HG02885 (cell line): ENCODE data around the gene AKAP3.

Experiments
- ATAC-seq: cut with Tn5 transposase; IDR thresholded peaks from one replicate; pipeline ENCODE4 v1.9.1; 2021; ENCODE audit warnings: mild to moderate bottlenecking; ENCODE audit not compliant: unreplicated experiment, poor library complexity

The AKAP3 gene

DNA sequence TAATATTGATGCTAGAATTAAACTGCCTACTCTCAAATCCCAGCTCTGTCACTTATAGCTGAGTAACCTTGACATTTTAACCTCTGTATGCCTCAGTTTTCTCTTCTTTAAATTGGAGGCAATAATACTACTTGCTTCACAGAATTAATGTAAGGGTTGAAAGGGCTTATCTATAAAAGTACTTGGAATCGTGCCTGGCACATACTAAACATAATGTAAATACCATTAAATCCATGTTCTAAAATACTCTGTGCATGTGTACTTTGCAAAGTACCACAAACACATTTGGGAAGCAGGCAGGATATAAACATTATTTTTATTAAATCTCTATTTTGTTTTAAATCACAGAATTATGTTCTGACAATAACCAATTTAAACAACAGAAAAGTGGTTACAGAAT is 44.9 kb downstream of the AKAP3 start:
- ATAC-seq = no peak

DNA sequence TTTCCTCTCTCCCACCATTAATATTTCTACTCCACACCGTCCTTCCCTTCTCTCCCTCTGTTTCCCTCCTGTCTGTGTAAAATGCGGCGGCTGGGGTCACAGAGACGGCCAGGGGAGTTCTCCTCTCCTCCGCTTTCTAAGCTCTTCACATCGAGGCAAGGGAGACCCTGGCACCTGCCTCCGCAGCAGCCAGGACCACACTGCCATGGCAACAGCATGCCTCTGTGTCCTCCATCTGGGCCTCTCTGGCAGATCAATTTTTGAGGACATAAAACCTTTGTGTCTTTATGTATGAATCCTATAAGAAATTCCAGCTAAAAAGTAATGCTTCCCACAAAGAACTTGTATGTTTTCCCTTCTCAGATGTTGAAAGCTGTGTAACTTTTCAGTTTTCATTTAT is 45.4 kb downstream of the AKAP3 start:
- ATAC-seq = no peak

DNA sequence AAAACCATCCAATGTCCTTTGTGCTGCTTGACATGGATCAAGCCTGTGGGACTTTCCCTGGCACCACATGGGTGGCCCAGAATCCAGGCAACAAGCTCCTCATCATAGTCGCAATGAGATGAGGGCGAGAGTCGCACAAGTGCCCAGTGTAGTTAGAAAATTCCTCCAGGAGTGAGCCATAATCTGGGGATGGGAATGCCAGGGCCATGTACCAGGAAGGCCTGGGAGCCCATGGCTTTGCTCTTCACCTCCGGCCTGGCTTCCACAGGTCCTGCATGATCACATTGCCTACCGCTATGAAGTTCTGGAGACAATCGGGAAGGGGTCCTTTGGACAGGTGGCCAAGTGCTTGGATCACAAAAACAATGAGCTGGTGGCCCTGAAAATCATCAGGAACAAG is 53.0 kb downstream of the AKAP3 start:
- ATAC-seq = no peak

DNA sequence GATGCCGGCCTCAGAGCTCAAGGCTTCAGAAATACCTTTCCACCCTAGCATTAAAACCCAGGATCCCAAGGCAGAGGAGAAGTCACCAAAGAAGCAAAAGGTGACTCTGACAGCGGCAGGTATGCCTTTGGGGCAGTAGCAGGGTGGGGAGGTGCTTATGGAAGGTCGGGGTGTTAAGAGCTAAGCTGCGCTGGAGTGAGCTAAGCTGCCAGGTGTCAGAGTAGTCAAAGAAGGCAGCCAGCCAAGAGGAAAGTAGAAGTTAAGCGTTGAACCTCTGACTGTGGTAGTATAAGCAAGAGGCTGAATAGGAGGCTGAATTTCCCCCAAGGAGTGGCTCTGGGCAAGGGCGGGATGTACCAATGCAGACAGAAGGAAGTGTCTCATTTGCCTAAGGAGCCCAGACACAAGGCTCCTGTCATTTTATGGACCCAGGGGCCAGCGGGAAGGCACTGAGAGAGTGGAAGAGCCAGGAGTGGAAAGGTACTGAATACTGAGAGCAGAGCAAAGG is 57.6 kb downstream of the AKAP3 start:
- ATAC-seq = no peak

DNA sequence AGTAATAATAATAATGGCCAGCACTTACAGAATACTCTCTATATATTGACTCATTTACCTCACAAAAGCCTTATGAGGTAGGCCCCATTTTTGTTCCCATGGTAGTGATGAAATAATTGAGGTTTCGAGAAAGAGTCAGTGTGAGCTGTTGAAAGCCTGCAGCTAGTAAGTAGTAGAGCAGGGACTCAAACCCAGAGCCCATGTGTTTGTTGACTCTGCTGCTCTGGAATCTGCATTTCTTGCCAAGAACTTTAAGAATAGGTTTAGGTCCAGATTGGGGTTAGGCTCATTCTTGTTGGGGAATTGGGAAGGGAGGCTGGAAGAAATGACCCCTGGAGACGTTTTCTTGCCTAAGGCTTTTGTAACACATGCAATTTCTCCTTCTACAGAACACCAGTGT is 58.9 kb downstream of the AKAP3 start:
- no peak for ATAC-seq

DNA sequence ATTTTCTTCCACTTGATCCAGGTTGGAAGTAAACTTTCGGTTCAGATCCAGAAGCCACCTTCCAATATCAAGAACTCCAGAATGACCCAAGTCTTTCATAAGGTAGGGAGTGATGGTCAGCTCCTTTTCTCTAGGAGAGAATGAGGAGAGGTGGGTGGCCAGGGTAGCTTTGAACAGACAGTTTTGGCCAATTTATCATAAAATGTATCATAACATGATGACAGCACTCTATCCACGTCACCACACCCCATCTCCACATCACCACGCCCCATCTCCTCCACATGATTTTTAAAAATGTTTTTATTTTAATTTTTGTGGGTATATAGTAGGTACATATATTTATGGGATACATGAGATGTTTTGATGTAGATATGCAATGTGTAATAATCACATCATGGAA is 59.9 kb downstream of the AKAP3 start:
- ATAC-seq = no peak

DNA sequence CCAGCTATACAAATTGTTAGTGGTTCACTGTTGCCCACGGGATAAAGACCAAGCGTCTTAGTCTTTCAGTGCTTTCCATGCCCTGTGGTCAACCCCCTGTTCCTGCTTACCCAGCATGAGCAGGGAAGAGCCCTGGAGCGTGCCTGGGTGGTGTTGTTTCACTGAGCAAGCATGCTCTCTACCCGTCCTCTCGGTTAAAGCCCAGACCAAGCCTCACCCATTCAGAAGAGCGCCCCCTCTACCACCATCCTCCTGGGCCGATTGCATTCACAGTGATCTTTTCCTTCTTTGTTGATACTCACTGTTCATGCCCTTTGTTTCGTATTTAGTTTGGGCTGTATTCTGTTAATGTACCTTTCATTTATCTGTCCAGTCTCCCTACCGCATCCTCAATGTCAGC is 61.7 kb downstream of the AKAP3 start:
- ATAC-seq = no peak

DNA sequence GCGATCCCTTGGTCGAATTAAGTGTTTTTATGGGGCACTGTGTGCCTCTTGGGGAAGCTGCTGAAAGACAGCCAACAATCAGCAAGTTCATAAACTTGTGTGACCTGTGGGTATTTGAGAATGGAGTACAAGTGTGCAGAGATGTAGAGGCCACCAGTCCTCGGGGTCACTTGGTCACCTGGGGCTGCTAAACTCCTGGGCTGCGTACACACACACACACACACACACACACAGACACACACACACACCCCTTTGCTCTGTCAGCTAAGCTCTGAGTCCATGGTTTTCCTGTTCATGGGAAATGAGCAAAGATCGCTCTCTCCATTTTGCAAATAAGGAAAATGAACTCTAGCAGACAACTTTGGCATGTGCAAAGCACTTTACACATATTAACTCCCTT is 62.4 kb downstream of the AKAP3 start:
- ATAC-seq = no peak

DNA sequence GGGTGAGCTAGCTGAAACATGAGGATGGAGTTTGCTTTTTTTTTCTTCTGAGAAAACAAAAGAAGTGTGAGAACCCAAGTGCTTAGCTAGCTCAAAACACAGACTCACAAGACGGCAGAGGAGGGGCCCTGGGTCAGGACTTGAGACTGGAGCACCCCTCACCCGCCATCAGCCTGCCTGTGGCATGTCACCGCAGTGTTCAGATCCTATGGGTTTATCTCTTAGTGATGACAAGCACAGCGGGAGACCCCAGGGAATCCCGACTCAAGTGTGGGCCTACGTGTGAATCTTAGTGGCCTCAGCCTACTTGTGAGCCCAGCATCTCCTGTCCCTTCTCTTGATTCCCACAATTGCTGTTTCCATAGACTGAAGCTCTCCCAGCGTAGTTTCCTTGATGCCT is 64.0 kb downstream of the AKAP3 start:
- no peak for ATAC-seq

DNA sequence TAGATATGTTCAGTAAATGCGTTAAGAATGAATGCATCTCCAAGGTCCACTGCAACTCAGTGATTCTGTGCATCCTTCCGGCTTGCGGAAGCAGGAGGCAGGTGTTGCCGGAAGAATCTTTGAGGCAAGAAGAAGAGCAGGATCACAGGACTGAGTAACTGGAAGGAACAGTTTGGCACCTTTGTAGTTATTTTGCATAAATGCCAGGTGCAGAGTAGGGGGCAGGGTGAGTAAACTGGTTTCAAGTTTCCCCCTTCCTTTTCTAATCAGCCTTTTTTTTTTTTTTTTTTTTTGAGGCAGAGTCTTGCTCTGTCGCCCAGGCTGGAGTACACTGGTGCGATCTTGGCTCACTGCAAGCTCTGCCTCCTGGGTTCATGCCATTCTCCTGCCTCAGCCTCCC is 64.6 kb downstream of the AKAP3 start:
- no peak for ATAC-seq

DNA sequence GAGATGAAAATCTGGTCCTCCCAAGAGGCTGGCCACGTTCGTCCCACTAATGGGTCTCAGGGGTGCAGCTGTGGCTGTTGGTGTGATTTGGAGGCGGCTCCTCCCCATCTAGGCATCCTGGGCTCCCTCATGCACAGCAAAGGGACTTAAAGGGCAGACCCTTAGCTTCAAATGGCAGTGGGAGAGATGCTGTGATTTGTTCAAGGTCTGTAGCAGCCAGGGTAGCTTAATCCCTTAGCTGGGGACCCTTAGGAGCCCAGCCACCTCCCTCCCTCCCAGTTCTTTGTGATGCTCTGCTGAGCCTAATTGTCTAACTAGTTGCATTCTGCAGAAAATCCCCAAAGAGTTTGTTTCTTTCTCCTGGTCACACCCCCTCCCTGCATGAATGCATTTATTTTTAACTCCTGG is 68.6 kb downstream of the AKAP3 start:
- ATAC-seq = no peak

DNA sequence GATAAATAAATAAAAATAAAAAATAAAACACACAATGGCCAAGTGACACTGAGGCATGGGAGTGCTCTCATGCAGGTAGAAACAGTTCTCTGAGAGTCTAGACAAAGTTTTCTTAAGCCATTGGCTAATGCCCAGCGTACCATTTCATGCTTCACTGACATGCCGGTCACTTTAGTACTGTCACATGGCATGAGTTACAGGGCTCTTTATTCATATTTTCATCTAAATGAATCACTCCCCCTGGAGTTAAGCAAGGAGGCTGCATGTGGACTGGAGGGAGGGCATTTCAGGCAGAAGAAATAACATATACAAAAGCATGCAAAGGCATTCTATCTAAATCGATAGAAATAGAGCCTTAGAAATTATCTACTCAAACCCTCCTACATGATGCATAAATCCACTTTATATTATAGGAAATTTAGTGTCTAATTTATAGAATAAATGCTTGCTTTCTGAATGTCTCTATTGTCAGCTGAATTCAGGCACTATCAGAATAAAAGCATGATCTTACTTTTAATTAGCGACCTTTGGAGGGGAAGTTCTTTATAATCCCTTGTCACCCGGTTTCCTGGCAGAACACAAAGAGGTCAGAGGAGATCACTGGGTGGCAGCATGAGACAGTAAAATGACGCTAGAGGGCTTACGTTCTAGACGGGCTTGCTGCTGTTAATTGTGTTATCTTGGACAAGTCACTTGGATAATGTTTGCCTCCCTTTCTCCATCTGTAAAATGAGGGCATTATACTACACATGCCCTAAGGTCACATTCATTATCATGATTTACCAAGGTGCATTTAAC is 69.3 kb downstream of the AKAP3 start:
- no peak for ATAC-seq

DNA sequence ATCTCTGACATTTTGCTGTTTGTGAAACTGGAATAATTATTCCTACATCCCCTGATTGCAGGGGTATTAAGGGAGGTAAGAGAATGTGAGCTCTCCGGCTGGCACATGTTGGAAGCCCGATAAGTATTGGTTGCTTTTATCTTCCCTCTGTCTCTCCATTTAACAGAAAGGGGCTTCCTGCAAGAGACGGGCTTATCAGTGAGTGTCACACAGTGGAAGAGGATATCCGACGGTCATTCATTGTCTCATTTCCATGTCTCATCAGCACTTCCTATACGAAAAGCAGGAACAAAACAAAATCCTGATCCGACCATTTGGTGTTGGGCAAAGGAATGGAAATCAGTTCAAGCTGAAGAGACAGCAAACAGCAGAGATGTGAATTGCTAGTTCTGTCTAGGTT is 76.2 kb downstream of the AKAP3 start:
- no peak for ATAC-seq

DNA sequence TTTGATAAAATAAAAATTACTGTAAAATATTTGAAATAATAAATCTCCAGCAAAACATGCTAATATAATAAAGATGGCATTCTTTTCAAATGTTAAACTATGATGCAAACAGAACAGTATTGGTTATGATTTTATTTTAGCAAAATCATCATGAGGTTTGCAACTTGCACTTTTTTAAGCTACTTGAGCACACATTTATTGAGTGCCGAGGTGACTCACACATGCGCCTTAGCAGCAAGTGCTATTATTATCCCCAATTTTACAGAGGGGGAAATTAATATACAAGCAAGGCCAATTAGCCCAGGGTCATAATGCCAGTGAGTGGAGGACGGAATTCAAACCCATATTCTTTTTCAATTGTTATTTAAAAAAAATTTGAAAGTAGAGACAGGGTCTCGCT is 79.6 kb downstream of the AKAP3 start:
- ATAC-seq = no peak

DNA sequence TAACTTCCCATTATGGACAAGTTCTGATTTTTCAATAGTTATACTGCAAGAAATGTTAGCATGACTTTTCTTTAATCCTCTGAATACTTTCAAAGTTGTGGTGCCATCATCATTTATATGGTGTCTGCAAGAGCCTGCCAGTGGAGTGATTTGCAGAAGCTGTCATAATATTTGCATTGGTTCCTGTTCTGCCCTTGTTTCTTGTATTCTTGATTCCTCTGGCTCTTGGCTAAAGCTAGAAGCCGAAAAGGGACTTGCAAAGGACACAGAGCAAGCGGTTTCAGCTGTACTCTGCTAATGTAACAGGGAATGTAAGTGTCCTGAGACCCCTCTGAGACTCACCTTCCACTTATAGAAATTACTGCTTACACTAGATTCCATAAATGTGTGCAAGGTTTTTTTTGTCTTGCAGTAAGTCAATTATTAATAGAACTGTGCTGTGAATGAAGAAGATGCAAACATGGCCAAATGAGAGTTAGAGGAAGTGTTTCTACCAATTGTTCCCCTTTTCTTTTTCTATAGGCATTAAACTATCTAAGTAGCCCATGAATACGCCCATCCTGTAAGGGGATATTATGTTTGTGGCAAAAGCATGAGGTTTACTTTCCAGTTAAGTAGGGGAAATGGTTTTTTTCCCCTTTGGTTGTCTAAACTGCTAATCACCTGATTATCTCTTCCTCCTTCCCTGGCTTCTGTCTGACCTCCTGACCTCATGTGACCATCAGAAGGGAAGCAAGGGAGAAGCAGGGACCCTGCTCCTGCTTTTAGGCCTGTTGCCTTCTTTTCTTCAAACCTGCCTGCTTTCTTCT is 81.6 kb downstream of the AKAP3 start:
- ATAC-seq = no peak

DNA sequence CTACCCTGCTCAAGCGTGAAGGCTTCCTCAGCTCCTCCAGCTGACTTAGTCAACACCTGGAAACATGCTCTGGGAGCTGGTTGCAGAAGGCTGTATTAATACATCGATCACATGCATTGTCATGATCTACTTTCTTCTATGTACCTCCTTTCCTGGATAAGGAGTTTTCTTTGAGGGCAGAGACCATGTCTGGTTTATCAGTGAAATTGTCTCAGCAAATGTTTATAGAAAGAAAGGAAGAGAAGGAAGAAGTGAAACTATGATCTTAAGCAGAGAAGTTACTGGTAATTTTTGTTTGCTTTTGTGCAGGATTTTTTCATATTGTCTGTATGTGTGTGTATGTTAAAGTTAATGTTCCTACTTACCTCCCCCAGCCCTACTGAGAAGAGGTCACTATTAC is 82.4 kb downstream of the AKAP3 start:
- no peak for ATAC-seq
